HG02571 (cell line): Measurements from ENCODE around the gene DNHD1.

Experiments
- ATAC-seq: cut with Tn5 transposase; IDR thresholded peaks from one replicate; pipeline ENCODE4 v1.9.1; 2021; ENCODE audit warnings: mild to moderate bottlenecking, moderate library complexity; ENCODE audit not compliant: unreplicated experiment

Gene DNHD1

DNA sequence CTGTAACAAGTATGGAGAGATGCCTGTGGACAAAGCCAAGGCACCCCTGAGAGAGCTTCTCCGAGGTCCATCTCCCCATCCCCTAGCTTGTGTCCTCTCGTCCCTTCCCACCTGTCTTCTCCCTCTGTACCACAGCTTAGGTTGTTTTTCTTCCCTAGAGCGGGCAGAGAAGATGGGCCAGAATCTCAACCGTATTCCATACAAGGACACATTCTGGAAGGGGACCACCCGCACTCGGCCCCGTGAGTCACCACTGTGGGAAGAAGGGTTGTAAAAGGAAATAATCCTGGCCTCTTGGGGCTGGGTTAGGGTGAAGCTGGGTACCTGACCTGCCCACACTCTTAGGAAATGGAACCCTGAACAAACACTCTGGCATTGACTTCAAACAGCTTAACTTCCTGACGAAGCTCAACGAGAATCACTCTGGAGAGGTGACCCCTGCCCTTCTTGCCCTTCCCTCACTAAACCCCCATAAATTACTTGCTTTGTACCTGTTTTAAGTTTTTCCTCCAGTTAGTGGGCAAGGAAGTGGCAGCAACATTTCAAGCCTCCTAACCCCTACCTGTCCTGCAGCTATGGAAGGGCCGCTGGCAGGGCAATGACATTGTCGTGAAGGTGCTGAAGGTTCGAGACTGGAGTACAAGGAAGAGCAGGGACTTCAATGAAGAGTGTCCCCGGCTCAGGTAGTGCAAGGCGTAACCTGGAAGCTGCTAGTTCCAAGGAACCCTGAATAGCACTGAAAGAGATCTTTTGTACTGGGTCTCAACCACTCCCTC lies 111.8 kb downstream of the DNHD1 start:
- ATAC-seq = no peak

DNA sequence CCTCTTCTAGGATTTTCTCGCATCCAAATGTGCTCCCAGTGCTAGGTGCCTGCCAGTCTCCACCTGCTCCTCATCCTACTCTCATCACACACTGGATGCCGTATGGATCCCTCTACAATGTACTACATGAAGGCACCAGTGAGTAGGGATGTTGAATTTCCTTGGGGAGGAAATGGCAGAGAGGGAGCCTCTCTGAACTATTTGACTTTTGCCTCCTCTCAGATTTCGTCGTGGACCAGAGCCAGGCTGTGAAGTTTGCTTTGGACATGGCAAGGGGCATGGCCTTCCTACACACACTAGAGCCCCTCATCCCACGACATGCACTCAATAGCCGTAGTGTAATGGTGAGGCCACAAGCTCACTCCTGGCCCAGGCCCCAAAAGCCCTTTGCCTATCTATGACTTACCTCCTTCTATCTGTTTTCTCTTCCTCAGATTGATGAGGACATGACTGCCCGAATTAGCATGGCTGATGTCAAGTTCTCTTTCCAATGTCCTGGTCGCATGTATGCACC lies 112.5 kb downstream of the DNHD1 start:
- ATAC-seq = no peak

DNA sequence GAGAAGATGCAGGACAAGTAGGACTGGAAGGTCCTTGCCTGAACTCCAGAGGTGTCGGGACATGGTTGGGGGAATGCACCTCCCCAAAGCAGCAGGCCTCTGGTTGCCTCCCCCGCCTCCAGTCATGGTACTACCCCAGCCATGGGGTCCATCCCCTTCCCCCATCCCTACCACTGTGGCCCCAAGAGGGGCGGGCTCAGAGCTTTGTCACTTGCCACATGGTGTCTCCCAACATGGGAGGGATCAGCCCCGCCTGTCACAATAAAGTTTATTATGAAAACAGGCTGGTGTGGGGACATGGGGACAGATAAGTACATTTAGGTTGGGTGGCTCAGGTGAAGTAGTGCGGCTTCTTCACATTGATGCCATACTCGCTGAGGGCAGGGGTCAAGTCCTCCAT lies 113.5 kb downstream of the DNHD1 start:
- ATAC-seq = no peak

DNA sequence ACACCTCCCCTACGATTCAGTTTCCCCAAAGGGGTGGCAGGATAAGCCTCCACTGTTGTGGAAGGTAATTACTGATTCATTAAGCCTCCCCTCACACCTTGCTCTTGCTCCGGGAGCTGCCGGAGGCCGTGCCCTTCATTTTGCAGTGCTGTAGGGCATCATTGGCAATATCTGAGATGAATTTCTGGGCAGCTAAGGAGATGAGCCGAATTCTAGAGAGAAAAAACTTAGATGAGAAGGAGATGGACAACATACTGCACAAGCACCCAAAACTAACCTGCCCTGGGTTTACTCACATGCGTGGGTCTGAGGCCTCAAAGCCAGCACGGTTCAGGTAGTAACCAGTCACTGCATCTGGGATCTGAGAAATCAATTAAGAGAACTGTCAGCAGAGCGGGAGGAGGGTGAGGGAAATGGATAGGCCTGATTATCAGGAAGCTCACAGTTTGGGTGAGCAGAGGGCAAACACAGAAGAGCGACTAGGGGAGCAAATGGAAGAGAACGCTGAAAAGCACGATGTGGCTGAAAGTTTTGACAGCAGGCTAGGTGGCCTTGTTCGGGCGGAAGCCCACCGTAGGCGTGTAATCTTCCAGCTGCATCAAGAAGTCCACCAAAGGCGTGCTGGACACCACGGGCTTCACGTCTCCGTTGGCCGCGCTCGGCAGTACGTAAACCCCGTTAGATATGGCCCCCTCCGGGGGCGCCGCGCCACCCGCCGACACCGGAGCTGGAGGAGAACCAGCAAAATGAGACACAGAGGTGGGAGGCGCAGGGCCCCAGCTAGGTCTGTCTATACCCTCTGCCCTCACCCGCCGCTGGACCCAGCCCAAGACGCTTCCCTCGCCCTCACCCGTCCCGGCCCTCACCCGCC lies 114.2 kb downstream of the DNHD1 start:
- ATAC-seq = peak; percentile 12

DNA sequence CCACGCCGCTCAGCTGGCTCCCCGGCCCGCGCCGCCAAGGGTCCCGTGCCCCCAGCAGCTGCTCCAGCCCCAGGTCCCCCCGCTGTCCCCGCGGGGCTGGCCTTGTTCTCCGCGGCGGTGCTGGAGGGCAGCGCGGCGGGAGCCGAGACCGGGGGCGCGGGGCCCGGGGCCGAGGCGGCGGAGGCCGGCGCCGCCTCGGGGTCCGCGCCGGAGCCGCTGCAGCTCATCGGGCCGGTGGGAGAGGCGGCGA lies 114.8 kb downstream of the DNHD1 start:
- ATAC-seq = no peak

DNA sequence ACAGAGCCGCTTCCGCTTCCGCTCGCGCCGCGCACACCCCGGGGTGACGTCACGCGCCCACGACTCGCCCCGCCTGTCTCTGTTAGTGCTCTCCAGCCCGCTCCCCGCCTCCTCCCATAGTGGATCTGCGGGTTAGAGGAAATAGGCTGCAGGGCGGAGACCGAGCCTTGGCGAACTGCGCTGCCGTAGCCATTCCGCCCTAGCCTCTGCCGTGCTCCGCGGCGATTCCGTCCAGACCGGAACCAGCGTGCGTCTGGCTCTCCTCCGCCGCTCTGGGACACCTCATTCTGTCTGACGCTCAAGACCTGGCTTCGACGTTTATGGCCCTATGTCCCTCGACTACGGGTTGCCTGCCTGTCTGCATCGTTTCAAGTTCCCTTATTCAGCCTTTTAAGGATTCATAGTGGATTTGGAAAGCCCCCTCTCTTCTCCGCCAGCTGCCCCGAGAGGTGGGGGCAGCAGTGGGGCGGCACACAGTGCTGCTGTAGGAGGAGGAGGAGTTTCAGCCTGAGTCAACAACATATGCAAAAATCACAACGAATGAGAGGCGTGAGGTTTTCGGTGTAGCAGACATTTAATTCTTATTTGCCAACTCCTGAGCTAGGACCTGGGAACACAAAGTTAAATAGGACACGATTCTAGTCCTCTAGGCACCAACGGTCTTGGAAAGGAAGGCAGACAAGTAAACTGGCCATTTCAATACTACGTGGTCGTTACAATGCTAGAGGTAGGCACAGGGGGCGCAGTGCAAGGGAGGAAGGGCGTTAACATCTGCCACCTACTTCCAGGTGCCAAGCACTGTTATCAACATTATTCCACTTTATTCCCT lies 115.3 kb downstream of the DNHD1 start, which contains the start of gene TAF10:
Gene TAF10, minus strand, starts transcription at position 4 of the 829 bp plus-strand sequence. CDS start 27 bp downstream, outside the sequence.
- peak; percentile 86 for ATAC-seq

DNA sequence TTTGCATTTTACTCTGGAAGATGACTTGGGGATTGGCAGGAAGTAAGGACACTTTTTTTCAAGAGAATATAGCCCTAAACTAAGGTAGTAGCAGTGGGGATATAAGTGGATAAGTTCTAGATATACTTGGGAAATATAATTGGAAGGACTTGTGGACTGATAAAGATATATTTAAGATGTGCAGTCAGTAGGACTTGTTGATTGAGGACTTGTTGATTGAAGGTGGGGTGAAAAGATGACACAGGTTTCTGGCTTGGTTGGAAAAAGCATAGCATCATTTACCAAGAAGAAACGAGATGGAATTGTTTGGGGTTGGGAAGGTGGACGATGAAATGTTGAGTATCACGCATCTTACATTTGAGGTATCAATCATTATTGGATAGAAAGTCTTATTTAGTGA lies 116.4 kb downstream of the DNHD1 start:
- no peak for ATAC-seq

DNA sequence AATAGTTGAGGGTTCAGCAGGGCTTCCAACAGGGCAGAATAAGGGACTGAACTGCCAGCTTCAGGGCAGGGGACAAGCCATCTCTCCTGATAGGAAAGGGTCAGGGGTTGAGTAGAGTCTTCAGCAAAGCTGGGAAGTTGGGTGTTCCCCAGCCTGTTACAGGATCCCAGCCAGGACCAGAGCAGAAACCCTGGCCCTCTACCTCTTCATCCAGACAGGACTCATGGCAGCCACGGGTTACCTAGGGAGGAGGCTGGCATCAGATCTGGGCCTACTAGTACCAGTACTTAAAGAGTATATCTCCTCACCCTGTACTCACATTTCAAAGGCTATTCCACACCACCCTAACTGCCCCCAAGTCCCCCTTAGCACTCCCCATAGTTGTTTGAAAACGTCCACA lies 117.4 kb downstream of the DNHD1 start:
- no peak for ATAC-seq

DNA sequence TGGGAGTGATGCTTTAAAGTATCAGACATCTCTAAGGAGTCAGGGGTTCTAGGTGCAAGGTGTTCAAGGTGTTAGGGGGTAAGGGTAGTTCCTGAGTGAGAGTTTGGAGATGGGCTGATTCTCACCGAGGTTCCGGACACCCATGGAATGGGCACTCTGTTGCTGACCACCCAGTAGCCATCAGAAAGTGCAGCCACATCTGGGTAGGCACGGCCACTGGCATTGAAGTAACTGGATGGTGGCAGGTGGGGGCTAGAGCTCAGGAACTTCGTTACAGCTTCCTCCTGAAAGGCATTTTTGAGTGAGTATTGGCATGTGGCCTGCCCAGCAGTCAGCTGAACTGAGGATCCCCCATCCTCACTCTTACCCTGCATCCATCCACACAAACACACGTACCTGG lies 118.0 kb downstream of the DNHD1 start:
- ATAC-seq = no peak

DNA sequence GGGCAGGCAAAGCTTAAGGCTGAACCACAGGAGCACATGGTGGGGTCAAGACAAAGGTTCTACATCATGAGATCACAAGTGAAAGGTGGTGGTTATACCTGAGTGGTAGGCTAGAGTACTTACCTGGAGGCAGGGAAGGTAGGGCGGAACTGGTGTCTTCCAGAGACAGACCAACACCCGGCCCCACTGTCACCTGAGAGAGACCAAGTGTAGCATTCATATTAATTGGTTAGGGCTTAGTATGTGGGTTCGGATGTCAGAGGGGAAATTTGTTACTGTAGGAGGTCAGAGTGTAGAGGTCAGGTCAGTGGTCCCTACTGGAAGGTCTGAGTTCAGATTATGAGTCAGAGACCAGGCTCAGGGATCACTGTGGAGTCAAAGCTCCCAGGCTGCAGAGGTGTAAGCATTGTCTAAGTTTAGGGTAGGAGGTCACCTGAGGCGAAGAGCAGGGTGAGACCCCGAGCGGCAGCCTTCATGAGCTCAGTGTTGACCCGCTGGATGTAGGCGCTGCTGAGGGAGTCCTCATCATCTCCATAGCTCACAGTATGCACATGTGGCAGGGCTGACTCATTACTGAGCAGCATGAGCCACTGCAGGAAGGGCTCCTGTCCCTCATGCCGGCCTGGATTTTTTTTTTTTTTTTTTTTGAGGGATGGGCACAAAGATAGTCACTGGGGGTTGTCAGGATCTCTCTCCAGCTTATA lies 119.0 kb downstream of the DNHD1 start:
- no peak for ATAC-seq

DNA sequence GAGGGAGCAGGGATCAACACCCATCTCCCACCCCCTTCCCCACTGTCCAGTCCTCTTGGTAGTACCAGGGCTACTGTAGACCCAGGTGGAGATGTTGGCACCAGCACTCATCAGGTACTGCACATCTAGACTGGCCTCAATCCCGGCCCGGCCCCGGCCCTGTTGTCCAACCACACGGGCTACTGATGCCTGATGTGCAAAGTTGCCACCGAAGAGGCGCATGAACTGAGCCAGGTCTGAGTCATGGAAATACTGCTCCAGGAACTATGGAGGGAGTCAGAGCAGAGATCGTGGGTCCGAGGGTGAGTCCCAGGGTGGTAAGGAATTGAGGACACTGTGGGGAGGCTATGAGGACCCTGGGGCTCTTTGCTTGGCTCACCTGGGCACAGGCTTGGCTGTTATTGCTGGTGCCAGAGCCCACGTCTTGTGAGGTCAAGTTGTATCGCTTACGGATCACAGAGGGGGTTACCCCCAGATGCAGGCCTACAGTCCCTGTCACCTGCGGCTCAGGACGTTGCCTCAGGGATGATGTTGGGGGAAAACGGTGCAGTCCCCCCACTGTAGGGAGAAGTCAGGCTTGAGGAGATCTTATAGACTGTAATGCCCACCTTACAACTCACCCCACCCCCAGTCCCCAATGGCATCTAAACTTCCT lies 119.6 kb downstream of the DNHD1 start:
- ATAC-seq = no peak

DNA sequence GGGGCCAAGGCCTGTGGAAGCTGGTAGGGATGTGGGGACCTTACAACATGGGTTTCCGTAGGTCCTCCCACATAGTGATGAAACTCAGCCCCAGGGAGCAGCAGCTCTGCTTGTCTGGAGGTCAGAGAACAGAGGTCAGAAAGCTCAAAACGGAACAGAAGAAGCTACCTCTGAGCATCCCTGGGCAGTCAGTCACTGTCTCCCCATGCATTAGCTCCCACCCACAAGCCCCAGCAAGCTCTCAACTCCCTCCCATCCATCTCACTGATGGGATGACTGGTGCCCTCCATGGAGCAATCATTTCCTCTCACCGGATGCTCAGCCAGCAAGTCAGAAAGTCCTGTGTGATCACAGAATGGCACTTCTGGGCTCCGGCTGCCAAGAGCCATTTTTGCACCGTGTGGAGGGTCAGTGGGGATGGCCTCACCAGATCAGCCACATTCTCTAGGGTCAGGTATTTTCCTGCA lies 120.3 kb downstream of the DNHD1 start:
- no peak for ATAC-seq

DNA sequence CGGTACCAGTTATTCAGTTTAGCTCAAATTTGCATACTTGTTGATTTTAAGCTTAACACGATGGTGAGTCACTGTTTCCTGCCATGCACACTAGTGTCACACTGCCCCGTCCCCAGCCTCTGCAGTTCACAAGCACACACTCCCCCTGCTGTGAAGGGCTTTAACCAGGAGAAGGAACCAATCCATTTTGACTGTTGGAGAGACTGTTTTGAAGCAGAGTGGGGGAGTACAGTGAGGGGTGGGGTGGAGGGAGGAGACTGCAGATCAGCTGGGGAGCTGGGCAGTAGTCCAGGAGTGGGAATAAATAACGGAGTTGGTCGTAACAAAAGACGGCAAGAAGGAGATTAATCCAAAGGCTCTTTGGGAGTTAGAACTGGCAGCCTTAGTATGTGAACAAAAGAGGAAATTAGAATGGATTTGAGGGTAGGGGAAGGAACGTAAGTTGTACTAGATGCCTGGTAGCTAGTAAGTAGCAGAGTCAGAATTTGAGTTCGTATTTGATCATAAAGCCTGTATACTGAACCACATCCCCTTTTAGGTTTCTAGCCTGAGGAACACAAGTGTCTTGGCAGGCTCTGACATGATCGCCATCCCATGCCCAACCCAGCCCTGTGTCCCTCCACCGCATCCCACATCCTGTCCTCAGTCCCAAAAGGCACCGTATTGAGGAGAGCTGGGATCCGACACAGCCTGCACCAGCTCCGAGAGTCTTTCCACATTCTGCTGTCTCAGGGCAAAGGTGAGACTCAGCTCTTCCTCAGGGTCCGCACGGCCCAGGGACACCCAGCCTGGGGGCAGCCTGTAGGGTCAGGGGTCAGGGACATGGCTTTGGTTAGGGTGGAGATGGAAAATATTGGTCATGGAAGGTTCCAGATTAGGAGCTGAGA lies 121.3 kb downstream of the DNHD1 start:
- ATAC-seq = no peak

DNA sequence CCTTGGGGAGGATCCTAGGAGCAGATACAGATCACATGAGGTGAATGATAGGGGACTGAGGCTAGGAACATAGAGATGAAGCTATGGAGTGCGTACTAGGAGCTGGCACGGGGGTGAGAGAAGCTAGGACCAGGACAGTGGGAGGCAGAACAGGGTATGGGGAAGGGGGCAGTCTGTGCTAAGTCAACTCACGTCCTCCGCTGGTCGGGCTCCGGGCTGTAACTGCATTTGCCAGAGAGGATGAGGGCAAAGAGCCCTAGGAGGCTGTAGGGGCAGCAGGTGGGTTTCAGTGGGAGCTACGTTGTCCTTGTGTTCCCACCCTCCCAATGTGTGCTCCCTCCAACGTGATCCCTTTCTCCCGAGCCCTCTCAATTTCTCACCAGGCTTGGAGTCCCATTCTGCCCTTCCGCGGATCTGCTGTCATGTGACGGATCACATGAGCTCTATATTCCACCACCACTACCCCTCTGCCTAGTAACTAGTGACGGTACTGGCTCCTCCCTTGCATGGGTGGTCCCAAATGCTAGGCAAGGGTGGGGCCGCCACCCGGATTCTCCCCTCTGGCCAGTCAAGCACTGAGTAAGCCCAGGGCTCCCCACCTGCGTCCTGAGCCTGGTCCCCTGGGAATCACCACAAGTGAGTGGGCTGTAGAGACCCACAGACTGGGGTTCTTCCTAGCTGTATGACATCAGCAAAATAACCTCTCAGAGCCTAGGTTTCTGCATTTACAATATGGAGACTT lies 122.1 kb downstream of the DNHD1 start, which contains the start of gene TPP1:
Gene TPP1, minus strand, starts transcription at position 419 of the 742 bp plus-strand sequence. Its CDS starts 22 bp downstream, at position 397.
- peak; percentile 97 for ATAC-seq

DNA sequence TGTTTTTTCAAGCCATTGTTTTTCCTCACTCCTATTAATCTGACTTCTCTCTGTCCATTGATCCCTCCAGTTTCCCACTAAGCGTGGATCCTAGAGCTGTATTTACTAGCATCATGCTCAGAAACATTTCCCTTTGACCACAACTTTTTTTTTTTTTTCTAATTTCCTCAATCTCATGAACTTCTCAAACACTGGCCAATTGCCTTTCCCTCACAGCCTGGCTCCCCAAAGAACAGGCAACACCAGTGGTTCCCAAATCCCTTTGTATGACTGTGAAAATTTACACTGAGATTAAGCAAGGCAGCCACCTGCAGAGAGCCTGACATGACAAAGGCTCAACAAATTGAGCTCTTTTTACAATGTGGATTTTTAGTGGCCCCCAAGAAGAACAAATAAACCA lies 123.6 kb downstream of the DNHD1 start:
- no peak for ATAC-seq
